Measurements from ENCODE around the gene PCNT. TPM values are rescaled to one million over a fixed set of nuclear protein-coding genes. Genes with fewer than 3 reads are reported as not detected.

The PCNT gene
- total and polyA plus RNA-seq, 9 of the 15 experiments (the other 6 are each of a cell fraction or from before 2014, with no cell fraction given), result 9.1 to 53.5 (median 31.3) TPM

DNA sequence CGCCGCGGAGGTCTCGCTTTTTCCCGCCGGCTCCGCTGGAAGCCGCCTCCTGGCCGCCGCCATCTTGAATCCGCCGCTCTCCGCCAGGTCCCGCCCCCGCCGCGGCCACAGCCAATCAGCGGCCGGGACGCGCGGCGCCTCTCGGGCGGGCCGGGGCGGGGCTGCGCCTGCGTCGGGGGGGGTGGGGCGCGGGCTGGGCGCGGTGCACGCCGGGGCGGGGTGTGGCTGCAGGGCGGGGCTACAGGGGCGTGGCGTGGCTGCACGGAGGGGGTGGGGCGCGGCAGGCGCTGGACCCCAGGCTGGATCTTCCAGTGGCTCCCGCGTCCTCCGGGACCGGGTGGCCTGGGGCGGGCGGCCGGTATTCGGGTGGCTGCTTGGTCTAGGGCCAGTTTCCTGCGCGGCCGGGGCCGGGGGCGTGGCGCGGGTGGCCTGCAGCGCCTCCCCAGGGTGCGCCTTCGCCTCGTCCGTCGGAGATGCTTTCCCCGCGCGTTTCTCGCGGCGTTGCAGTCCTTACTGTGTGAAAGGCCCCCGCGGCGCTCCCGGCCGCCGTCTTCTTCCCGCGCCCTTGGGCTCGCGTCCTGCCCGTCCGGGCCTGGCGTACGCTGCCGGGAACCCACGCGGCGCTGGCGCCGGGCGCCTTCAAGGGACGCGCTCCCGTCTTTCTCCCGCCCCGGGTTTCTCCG lies 575 bp downstream of the PCNT start (continued):
- TF ChIP-seq, protein P1, sequence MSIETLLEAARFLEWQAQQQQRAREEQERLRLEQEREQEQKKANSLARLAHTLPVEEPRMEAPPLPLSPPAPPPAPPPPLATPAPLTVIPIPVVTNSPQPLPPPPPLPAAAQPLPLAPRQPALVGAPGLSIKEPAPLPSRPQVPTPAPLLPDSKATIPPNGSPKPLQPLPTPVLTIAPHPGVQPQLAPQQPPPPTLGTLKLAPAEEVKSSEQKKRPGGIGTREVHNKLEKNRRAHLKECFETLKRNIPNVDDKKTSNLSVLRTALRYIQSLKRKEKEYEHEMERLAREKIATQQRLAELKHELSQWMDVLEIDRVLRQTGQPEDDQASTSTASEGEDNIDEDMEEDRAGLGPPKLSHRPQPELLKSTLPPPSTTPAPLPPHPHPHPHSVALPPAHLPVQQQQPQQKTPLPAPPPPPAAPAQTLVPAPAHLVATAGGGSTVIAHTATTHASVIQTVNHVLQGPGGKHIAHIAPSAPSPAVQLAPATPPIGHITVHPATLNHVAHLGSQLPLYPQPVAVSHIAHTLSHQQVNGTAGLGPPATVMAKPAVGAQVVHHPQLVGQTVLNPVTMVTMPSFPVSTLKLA (conservative IDR thresholded peaks at IDR 0.05), result no peak
- TF ChIP-seq POLR3A (IDR thresholded peaks at IDR 0.05; ENCODE audit: borderline replicate concordance, extremely low read depth, insufficient read depth, insufficient read length) (no peak), SP2 (IDR thresholded peaks at IDR 0.05; ENCODE audit: extremely low read depth, low read depth, low read length, poor library complexity, severe bottlenecking) (peak; percentile 46), MEIS2 (IDR thresholded peaks at IDR 0.05; ENCODE audit: partially characterized antibody) (no peak), EGR1 (conservative IDR thresholded peaks at IDR 0.05) (no peak; the same call in 1 of the 2 replicates), ZFX (CRISPR knock-in tag; IDR thresholded peaks at IDR 0.05) (peak; percentile 86), MYC (IDR thresholded peaks at IDR 0.05; ENCODE audit: low read depth, low read length) (no peak; the same call in 1 of the 2 replicates), MYC (CRISPR knock-in tag; IDR thresholded peaks at IDR 0.05; ENCODE audit: borderline replicate concordance, low read depth) (no peak), ZNF584 (CRISPR knock-in tag; IDR thresholded peaks at IDR 0.05; ENCODE audit: low read depth) (no peak), SMAD1 (IDR thresholded peaks at IDR 0.05; ENCODE audit: low read depth, low read length, partially characterized antibody) (no peak)
- TF ChIP-seq, protein P2, sequence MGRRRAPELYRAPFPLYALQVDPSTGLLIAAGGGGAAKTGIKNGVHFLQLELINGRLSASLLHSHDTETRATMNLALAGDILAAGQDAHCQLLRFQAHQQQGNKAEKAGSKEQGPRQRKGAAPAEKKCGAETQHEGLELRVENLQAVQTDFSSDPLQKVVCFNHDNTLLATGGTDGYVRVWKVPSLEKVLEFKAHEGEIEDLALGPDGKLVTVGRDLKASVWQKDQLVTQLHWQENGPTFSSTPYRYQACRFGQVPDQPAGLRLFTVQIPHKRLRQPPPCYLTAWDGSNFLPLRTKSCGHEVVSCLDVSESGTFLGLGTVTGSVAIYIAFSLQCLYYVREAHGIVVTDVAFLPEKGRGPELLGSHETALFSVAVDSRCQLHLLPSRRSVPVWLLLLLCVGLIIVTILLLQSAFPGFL (CRISPR knock-in tag; IDR thresholded peaks at IDR 0.05), result 0 out of 2 replicates have a peak, but pooled peaks have one; percentile 66
- TF ChIP-seq, protein P3, sequence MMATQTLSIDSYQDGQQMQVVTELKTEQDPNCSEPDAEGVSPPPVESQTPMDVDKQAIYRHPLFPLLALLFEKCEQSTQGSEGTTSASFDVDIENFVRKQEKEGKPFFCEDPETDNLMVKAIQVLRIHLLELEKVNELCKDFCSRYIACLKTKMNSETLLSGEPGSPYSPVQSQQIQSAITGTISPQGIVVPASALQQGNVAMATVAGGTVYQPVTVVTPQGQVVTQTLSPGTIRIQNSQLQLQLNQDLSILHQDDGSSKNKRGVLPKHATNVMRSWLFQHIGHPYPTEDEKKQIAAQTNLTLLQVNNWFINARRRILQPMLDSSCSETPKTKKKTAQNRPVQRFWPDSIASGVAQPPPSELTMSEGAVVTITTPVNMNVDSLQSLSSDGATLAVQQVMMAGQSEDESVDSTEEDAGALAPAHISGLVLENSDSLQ (IDR thresholded peaks at IDR 0.05), result no peak
- TF ChIP-seq, protein P4, sequence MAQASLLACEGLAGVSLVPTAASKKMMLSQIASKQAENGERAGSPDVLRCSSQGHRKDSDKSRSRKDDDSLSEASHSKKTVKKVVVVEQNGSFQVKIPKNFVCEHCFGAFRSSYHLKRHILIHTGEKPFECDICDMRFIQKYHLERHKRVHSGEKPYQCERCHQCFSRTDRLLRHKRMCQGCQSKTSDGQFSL (CRISPR knock-in tag; IDR thresholded peaks at IDR 0.05), result no peak
- TF ChIP-seq, protein P4 (tag; IDR thresholded peaks at IDR 0.05), result no peak
